Endothelial cell of umbilical vein (primary cell): Measurements from ENCODE around the gene SLC4A4.

ENCODE experiments used
- CTCF ChIP-seq, 2 donors: IDR thresholded peaks; 1 replicate in 1 of 2; 2 replicates in 1 of 2; pipeline ENCODE4 v1.5.1; 2011; ENCODE audit warnings: low read length in 2 of 2, mild to moderate bottlenecking in 2 of 2, moderate library complexity in 2 of 2, control low read depth in 1 of 2, inconsistent platforms in 1 of 2, low read depth in 1 of 2; ENCODE audit not compliant: insufficient read depth in 1 of 2; ENCODE audit errors: extremely low read depth in 1 of 2
- EZH2 ChIP-seq: IDR thresholded peaks from 2 replicates; pipeline ENCODE4 v1.6.1; 2012; ENCODE audit warnings: borderline replicate concordance, low read depth, mild to moderate bottlenecking, moderate library complexity, low read length, inconsistent platforms; ENCODE audit not compliant: severe bottlenecking
- FOS ChIP-seq: IDR thresholded peaks from 2 replicates; pipeline ENCODE4 v1.6.1; 2011; ENCODE audit warnings: mild to moderate bottlenecking, low read length, moderate library complexity, borderline replicate concordance; ENCODE audit not compliant: insufficient read depth
- GATA2 ChIP-seq: IDR thresholded peaks from 2 replicates; pipeline ENCODE4 v1.7.0; 2011; ENCODE audit warnings: low read depth, mild to moderate bottlenecking, moderate library complexity, mixed read lengths, low read length; ENCODE audit not compliant: insufficient read length, insufficient read depth
- JUN ChIP-seq: IDR thresholded peaks from 2 replicates; pipeline ENCODE4 v1.6.1; 2011; ENCODE audit warnings: borderline replicate concordance, low read depth; ENCODE audit not compliant: insufficient read length, insufficient read depth
- MAX ChIP-seq: IDR thresholded peaks from 2 replicates; pipeline ENCODE4 v1.6.1; 2011; ENCODE audit not compliant: insufficient read depth, insufficient read length
- MYC ChIP-seq: IDR thresholded peaks from one replicate; pipeline ENCODE4 v1.6.1; 2011; ENCODE audit warnings: mild to moderate bottlenecking, low read depth, low read length
- POLR2A ChIP-seq: IDR thresholded peaks from 2 replicates; pipeline ENCODE4 v1.6.1; 2012; ENCODE audit warnings: low read depth, mild to moderate bottlenecking, control low read depth, low read length
- POLR2AphosphoS5 ChIP-seq: IDR thresholded peaks from 2 replicates; pipeline ENCODE4 v1.6.1; 2012; ENCODE audit warnings: low read depth, mild to moderate bottlenecking, control low read depth, low read length, moderate library complexity; ENCODE audit not compliant: insufficient read depth

- TF ChIP-seq CTCF (IDR thresholded peaks at IDR 0.05; ENCODE audit: extremely low read depth in 1 of 2, insufficient read depth in 1 of 2, low read depth in 1 of 2, low read length in 2 of 2) (no peak), EZH2 (no peak), POLR2AphosphoS5 (no peak), POLR2A (no peak), MYC (no peak), FOS (no peak), MAX (no peak), GATA2 (no peak), JUN (no peak)
These were observed 137.4 kb downstream of the SLC4A4 start for GRCh38 chr4:71476240-71476639.
